Keratinocyte (primary cell): ENCODE measurements around the gene FLNC. TPM values are rescaled to one million over a fixed set of nuclear protein-coding genes. Genes with fewer than 3 reads are reported as not detected.

Experiments used
- DNase-seq: peaks from one replicate; pipeline ENCODE4 v3.0.0-alpha.2; 2011; ENCODE audit warnings: low read depth, missing footprints, low spot score
- FAIRE-seq: peaks from 2 replicates; lab custom pipeline; 2011; peaks lifted over from hg19 to GRCh38; lab: Jason Lieb, UNC
- H2AFZ ChIP-seq: 2 replicates; pipeline ENCODE4 v1.6.0; 2012; ENCODE audit warnings: low read length, control low read depth, inconsistent platforms; ENCODE audit not compliant: control insufficient read depth
- H3K27ac ChIP-seq: 2 replicates; pipeline ENCODE4 v1.5.1; 2011; ENCODE audit warnings: low read length; ENCODE audit not compliant: control insufficient read depth, insufficient read depth
- H3K27me3 ChIP-seq: 3 replicates; pipeline ENCODE4 v1.6.0; 2011; ENCODE audit warnings: low read length; ENCODE audit not compliant: control insufficient read depth, insufficient read depth; ENCODE audit errors: extremely low read depth
- H3K36me3 ChIP-seq, 2 experiments: 2 replicates in 1 of 2; 3 replicates in 1 of 2; pipeline ENCODE4 v1.5.1; 2011; ENCODE audit warnings: low read length in 2 of 2, mild to moderate bottlenecking in 1 of 2; ENCODE audit not compliant: control insufficient read depth in 2 of 2, insufficient read depth in 2 of 2; ENCODE audit errors: extremely low read depth in 1 of 2
- H3K4me1 ChIP-seq: 3 replicates; pipeline ENCODE4 v1.5.1; 2011; ENCODE audit warnings: low read length; ENCODE audit not compliant: control insufficient read depth, insufficient read depth; ENCODE audit errors: extremely low read depth
- H3K4me2 ChIP-seq: 3 replicates; pipeline ENCODE4 v1.6.0; 2011; ENCODE audit warnings: low read depth, low read length; ENCODE audit not compliant: control insufficient read depth, insufficient read depth; ENCODE audit errors: extremely low read depth
- H3K4me3 ChIP-seq, 3 experiments: fragments of 200-600 bp in 1 of 3; sonication (generic) in 1 of 3; 2 replicates in 2 of 3; 3 replicates in 1 of 3; pipeline ENCODE4 v1.5.1; 2011 to 2016; ENCODE audit warnings: low read length in 3 of 3, mild to moderate bottlenecking in 3 of 3, control low read depth in 2 of 3, inconsistent platforms in 1 of 3, low read depth in 1 of 3, mixed read lengths in 1 of 3, mixed run types in 1 of 3, moderate library complexity in 1 of 3; ENCODE audit not compliant: control insufficient read depth in 2 of 3, insufficient read depth in 2 of 3; ENCODE audit errors: extremely low read depth in 1 of 3
- H3K79me2 ChIP-seq: 2 replicates; pipeline ENCODE4 v1.6.0; 2012; ENCODE audit warnings: low read length; ENCODE audit not compliant: control insufficient read depth, insufficient read depth
- H3K9ac ChIP-seq: 3 replicates; pipeline ENCODE4 v1.6.0; 2011; ENCODE audit warnings: low read length; ENCODE audit not compliant: control insufficient read depth, insufficient read depth; ENCODE audit errors: extremely low read depth
- H3K9me1 ChIP-seq: 3 replicates; pipeline ENCODE4 v1.6.0; 2011; ENCODE audit warnings: low read length; ENCODE audit not compliant: control insufficient read depth, insufficient read depth; ENCODE audit errors: extremely low read depth
- H3K9me3 ChIP-seq: 2 replicates; pipeline ENCODE4 v1.5.1; 2012; ENCODE audit warnings: low read depth, low read length; ENCODE audit not compliant: control insufficient read depth
- H4K20me1 ChIP-seq: 3 replicates; pipeline ENCODE4 v1.6.0; 2011; ENCODE audit warnings: low read length; ENCODE audit not compliant: control insufficient read depth, insufficient read depth; ENCODE audit errors: extremely low read depth
- EZH2 ChIP-seq: IDR thresholded peaks from one replicate; pipeline ENCODE4 v1.6.1; 2012; ENCODE audit warnings: inconsistent platforms, mild to moderate bottlenecking, low read length, moderate library complexity
- dilution Hi-C: fragments of 300-500 bp; cut with MboI; formaldehyde crosslinking; loops from one replicate; pipeline ENCODE4 v1.7.0; 2020; ENCODE audit warnings: low sequenced_read_pairs; ENCODE audit not compliant: extremely low pct_ligation_motif_present
- polyA plus RNA-seq, 5 experiments: library from polyadenylated mRNA; depleted of rRNA in 3 of 5; stranded (reverse) in 3 of 5; stranded (forward) in 1 of 5; unstranded in 1 of 5; fragments of >200 nt; gene quantifications; 1 replicate in 1 of 5; 2 replicates in 3 of 5; 3 replicates in 1 of 5; pipeline versions ENCODE4 v1.2.1 to v1.2.3, GENCODE V29; 2011 to 2012; ENCODE audit warnings: missing spikeins in 2 of 5, low read depth in 1 of 5, low replicate concordance in 1 of 5
- TF ChIP-seq, protein P1 (sequence below), 3 experiments: IDR thresholded peaks in 1 of 3; conservative IDR thresholded peaks in 1 of 3; optimal IDR thresholded peaks in 1 of 3; 2 replicates in 2 of 3; 3 replicates in 1 of 3; pipeline versions ENCODE3 to v1.5.1; 2011; ENCODE audit warnings: low read length in 3 of 3, mild to moderate bottlenecking in 3 of 3, moderate library complexity in 2 of 3, control low read depth in 1 of 3, inconsistent platforms in 1 of 3; ENCODE audit not compliant: insufficient read depth in 2 of 3; ENCODE audit errors: extremely low read depth in 1 of 3

FLNC gene
- polyA plus RNA-seq, 1 donor (not counting 4 experiments of a cell fraction or from before 2014, with no cell fraction given), result 0.03 TPM

DNA sequence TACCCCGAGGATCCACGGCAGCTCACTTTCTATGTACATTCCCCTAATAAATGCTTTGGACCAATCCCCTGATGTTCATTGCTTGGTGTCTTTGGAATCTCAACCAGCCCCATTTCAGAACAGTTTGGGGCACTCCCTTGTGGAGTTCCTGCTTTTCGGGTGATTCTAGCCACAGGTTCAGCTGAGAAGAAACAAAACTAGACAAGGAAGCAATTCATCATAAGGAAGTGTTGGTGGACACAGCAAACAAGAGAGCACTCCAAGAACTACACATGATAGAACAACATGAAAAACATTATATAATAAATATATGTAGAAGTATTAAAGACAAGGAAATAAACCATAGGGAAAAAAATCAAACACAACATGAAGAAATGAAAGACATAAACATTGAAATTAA lies 44.5 kb upstream of the FLNC start:
- no peak overlapping the region for H2AFZ ChIP-seq
- H3K9me3 ChIP-seq, result no peaks in the 10 kb centered on the region
- dilution Hi-C loops, result no loop called here
- no peaks in the 10 kb centered on the region for H4K20me1 ChIP-seq
- H3K4me1 ChIP-seq, result no peaks in the 10 kb centered on the region
- no peak overlapping the region for H3K4me3 ChIP-seq
- H3K27ac ChIP-seq, result no peak overlapping the region
- no peaks in the 10 kb centered on the region for H3K36me3 ChIP-seq
- H3K27me3 ChIP-seq, result peaks cover 24% of the 10 kb centered on the region
- no peak for DNase-seq
- no peaks in the 10 kb centered on the region for H3K79me2 ChIP-seq
- no peak overlapping the region for H3K9ac ChIP-seq
- H3K9me1 ChIP-seq, result no peaks in the 10 kb centered on the region
- no peak for TF ChIP-seq EZH2
- TF ChIP-seq, protein P1, sequence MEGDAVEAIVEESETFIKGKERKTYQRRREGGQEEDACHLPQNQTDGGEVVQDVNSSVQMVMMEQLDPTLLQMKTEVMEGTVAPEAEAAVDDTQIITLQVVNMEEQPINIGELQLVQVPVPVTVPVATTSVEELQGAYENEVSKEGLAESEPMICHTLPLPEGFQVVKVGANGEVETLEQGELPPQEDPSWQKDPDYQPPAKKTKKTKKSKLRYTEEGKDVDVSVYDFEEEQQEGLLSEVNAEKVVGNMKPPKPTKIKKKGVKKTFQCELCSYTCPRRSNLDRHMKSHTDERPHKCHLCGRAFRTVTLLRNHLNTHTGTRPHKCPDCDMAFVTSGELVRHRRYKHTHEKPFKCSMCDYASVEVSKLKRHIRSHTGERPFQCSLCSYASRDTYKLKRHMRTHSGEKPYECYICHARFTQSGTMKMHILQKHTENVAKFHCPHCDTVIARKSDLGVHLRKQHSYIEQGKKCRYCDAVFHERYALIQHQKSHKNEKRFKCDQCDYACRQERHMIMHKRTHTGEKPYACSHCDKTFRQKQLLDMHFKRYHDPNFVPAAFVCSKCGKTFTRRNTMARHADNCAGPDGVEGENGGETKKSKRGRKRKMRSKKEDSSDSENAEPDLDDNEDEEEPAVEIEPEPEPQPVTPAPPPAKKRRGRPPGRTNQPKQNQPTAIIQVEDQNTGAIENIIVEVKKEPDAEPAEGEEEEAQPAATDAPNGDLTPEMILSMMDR (optimal IDR thresholded peaks at IDR 0.05 in 1 of 3, IDR thresholded peaks at IDR 0.05 in 1 of 3, conservative IDR thresholded peaks at IDR 0.05 in 1 of 3; ENCODE audit: extremely low read depth in 1 of 3, insufficient read depth in 2 of 3, low read length in 3 of 3), result no peak
- H3K4me2 ChIP-seq, result no peak overlapping the region
- no peak for FAIRE-seq

DNA sequence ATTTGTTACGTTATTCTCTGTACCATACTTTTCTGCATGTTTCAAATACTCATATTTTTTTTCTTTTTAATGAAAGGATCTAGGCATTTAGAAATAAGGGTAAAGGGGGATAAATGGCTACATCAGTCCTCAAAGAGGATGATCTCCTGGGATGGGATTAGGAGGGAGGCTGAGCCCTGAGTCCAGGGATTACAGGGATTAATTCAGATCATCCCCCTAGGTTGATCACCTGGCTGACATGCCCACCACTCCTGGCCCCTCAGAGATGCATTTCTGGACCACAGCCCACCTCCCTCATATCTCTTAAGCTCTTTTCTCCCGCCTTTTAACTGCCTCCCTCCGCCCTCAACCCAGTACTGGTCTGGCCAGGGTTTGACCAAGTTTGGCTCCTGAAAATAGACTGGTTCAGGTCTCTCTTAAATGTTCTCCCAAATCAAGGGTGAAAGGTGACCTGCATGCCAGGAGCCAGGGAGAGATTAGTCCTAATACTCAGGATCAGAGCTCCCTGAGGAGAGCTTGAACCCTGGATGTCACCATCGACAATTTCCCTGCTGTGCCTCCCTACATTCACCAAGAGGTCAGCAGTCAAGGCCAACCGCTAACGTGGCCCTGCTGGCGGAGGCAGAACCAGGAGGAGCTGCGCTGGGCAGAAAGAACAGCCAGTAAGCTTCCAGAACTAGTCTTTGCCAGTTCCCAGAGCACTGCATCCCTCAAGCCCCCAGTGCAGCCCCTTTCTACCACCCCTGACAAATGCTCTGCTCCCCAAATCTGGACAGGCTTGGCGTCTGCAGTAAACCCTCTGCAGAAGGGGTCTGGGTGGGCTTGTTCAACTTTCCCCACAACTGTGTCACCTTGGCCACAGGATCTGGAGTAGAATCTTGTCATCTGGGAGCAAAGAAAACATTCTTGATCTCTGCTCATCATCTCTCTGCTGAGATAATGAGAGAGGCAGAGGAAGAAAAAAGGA lies 41.5 kb upstream of the FLNC start:
- Histone ChIP-seq H3K9me3 (no peaks in the 10 kb centered on the region), H3K9ac (no peak overlapping the region), H3K4me3 (no peak overlapping the region), H3K27ac (no peak overlapping the region), H4K20me1 (no peaks in the 10 kb centered on the region), H3K4me2 (no peak overlapping the region), H3K36me3 (no peaks in the 10 kb centered on the region), H3K27me3 (peaks cover 28% of the 10 kb centered on the region), H3K4me1 (no peaks in the 10 kb centered on the region), H2AFZ (no peak overlapping the region), H3K79me2 (no peaks in the 10 kb centered on the region), H3K9me1 (no peaks in the 10 kb centered on the region)
- TF ChIP-seq, protein P1 (optimal IDR thresholded peaks at IDR 0.05 in 1 of 3, IDR thresholded peaks at IDR 0.05 in 1 of 3, conservative IDR thresholded peaks at IDR 0.05 in 1 of 3; ENCODE audit: extremely low read depth in 1 of 3, insufficient read depth in 2 of 3, low read length in 3 of 3), result no peak
- TF ChIP-seq EZH2, result no peak
- dilution Hi-C loops, result no loop called here
- no peak for DNase-seq
- no peak for FAIRE-seq
